ENCODE data around the gene CD164L2.

- TF ChIP-seq HOXA7 (CRISPR knock-in tag; IDR thresholded peaks at IDR 0.05; ENCODE audit: borderline replicate concordance) (no peak), ZNF248 (tag by site-specific recombination; IDR thresholded peaks at IDR 0.05) (no peak)
Measured at GRCh38 chr1:27355683-27356082, 27.4 kb downstream of the CD164L2 start.

All from HEK293 (cell line).